Transverse colon (tissue), 3 donors: ENCODE results near the gene METTL5.
"Not testable (repeated sequence)": the region's sequence is repeated elsewhere in the genome, so short reads cannot be mapped to it uniquely, and the experiment has no call there.

Experiments
- POLR2A ChIP-seq: fragments of 450-650 bp; IDR thresholded peaks from one replicate; pipeline ENCODE4 v1.6.1; 2016; ENCODE audit warnings: antibody characterized with exemption, mild to moderate bottlenecking, moderate library complexity
- TF ChIP-seq, protein P1 (sequence below), 5 experiments: fragments of 200-600 bp in 3 of 5; fragments of 450-650 bp in 2 of 5; sonication (generic) in 3 of 5; IDR thresholded peaks; 1 replicate in 2 of 5; 2 replicates in 3 of 5; pipeline ENCODE4 v1.5.1; 2016 to 2017; ENCODE audit warnings: antibody characterized with exemption in 5 of 5, inconsistent platforms in 3 of 5, mild to moderate bottlenecking in 2 of 5, moderate library complexity in 1 of 5

GRCh38 chr2:169817369-169817768 lies 7.3 kb downstream of the METTL5 start:
- not testable (repeated sequence) for TF ChIP-seq POLR2A
- TF ChIP-seq, protein P1, sequence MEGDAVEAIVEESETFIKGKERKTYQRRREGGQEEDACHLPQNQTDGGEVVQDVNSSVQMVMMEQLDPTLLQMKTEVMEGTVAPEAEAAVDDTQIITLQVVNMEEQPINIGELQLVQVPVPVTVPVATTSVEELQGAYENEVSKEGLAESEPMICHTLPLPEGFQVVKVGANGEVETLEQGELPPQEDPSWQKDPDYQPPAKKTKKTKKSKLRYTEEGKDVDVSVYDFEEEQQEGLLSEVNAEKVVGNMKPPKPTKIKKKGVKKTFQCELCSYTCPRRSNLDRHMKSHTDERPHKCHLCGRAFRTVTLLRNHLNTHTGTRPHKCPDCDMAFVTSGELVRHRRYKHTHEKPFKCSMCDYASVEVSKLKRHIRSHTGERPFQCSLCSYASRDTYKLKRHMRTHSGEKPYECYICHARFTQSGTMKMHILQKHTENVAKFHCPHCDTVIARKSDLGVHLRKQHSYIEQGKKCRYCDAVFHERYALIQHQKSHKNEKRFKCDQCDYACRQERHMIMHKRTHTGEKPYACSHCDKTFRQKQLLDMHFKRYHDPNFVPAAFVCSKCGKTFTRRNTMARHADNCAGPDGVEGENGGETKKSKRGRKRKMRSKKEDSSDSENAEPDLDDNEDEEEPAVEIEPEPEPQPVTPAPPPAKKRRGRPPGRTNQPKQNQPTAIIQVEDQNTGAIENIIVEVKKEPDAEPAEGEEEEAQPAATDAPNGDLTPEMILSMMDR (IDR thresholded peaks at IDR 0.05) = not testable (repeated sequence)
